HG03457 (cell line): ENCODE data around the gene MAGI1.

ENCODE experiments used
- ATAC-seq: cut with Tn5 transposase; IDR thresholded peaks from one replicate; pipeline ENCODE4 v1.9.1; 2021; ENCODE audit warnings: moderate number of reproducible peaks; ENCODE audit not compliant: unreplicated experiment

Gene MAGI1

DNA sequence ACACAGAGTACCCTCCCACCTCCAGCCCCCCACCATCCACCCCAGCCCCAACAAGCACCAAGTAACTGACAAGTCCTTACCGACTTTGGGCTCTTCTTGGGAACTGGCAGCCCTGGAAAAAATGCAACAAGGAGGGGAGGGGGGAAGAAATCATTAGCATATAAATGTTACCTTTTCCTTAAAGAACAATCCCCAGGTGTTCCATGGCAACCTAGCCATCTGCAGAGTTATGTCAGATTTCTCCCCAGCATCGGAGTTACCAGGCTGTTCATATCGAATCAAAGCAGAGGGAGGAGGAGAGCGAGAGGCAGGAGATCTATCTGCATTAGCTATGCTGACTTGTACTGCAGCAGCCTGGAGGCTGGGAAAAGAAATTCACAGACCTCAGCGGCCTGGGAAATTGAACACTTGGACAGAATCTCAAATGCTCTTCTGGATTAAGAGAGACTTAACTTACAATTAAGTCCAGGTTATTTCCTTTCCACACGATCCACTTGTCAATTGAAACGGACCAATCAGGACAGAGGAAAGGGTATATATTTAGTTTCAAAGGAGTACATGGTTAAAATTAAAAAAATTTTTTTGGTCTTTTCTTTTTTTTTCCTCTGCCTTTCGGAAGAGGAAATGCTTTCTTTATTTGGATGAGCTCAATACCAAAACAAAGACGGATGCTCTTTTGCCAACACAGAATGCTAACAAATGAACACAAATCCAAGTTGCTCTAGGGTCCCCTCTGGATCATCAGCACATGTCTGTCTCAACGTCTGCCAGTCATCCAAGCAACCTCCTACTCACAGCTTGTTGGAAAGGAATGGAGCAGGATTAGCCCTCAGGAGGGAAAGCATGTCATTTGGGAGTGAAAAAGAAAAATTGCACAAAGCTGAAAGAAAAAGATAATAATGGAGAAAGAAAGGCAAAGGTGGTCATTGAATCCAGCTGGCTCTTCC is 637.1 kb downstream of the MAGI1 start:
- no peak for ATAC-seq

DNA sequence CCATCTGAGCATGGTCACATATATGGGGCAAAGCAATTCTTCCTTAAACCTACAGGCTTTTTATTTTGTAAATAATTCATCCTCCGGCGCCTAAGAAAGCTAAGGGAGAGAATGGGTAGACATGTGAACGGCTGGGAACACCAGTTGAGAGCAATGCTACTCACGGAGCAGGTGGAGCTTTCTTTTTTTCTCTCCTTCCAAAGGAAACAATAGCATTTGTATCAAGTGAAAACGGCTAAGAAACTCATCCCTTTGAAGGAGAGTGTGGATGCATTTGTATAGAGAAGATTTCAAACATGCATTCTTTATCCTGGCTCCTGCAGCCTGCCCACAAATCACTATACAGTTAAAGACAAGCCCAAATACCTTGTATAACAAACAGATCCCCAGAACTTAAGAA is 637.8 kb downstream of the MAGI1 start:
- no peak for ATAC-seq

DNA sequence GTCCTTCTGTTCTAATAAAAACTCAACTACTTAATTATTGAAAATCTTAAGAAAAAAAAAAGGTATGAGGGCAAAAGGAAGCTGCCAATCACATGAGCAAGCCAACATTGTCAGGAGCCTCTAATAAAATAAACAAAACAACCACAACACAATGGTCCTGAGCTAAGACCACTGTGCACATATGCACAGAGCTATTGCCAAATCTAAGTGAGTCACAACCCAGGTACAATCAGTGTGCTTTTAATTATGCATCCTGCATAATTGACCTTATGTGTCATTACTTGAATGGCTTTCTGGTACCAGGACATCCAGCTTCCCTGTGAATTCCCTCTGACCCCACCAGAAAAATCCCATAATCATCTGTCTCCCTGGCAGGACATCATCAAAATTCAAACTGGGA is 639.8 kb downstream of the MAGI1 start:
- ATAC-seq: no peak

DNA sequence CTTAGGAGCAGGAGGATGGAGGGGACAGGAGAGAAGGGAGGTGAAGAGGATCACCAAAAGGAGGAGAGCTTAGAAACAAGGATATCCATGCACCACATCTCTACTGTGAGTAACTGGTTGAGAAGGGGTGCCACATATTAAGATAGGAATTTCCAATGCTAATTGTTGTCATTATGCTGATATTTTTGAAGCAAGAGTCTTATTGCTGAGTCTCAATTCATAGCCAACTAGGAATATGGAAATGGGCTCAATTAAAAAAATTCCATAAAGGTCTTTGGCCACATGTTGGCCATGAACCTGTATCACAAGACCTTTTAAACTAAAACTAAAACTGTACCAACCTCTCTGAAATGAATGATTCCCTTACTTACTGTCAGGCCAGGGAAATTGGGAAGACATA is 642.6 kb downstream of the MAGI1 start:
- no peak for ATAC-seq

DNA sequence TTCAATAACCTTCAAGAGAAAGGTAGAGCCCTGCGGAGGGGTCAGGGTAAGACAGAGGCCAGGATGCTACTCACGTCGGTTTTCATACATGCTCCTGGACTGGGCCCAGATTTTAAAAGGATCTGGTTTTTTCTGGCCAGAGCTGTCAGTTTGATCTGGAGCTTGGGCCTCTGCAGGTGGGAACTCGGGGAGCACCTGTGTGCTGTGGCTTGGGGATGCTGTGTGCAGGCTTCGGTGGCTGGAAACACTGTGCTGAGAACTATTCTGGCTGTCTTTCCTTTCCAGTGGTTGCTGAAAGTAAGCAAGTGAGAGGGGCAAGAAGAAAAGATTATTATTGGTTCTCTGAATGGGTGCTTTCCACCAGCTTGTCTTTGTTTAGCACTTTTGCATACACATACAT is 647.6 kb downstream of the MAGI1 start:
- no peak for ATAC-seq

DNA sequence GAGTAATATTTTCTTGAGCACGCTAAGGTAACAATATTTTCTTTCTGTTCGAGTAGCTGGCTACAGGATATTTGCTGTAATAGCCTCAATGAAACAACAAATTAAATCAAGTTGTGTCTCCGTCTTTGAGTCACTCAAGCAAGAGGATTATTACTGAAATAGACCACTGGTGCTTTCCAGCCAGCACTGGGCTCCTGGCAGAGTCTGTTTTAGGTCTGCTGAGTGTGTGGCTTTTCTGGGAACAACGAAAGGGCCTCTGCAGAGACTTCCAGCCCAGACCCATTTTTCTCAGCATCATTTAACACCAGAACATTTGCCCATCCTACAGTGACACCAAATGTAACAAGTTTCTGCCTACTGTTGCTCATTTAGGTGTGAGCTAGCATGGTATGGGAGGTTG is 652.9 kb downstream of the MAGI1 start:
- ATAC-seq: no peak

DNA sequence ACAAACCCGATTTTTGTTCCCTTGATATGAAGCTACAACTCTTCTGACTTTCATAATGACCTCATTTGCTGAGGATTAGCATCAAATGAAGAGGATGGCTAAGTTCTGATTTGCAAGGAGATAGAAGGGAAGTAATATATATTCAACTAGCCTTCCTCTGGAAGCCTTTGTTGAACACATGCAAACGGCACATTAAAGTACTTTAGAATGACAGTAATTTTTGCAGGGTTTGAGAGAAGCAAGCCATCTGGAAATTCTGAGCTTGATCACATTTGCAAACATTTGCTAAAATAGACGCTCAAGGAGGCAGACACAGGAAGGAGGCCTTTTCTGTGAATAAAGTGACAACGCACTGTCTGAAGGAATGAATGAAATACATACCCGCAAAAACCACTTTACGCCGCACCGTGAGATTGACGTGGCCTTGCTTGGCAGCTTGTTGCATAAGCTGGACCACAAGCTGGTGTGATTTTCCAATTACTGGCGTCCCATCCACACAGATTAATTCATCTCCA is 657.2 kb downstream of the MAGI1 start:
- no peak for ATAC-seq

DNA sequence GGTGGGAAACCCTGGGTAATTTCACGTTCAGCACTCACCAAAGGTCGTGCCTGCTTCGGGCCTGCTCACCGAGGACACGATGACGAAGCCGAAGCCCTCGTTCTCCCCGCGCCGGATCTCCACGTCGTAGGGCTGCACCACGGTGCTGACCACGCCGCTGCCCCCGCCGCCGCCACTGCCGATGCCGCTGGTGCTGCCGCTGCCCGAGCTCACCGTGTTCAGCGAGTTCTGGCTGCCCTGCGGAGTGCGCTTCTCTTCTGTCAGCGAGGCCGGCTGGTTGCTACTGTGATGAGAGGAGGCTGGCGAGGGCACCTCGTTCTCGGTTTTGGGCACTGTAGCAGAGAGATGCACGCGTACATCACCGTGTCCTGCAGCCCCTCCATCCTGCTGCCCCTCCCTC is 659.5 kb downstream of the MAGI1 start:
- no peak for ATAC-seq

DNA sequence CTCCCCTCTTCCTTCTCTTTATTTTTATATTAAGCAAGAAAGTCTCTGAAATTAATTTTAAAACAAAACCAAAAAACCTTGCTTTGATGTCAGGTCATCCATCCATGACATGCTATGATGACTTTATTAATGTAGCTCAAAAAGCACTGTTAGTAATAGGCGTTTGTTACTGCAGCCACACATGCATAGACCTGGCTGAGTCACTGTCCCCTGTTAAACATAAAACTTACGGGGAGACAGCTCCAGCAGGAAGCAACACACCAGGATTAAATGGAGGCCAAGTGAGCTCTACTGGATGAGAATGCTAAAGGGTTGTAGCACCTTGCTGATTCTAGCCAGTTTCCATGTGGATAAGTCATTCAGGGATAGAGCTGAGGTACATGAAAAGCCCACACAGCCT is 661.1 kb downstream of the MAGI1 start:
- no peak for ATAC-seq

DNA sequence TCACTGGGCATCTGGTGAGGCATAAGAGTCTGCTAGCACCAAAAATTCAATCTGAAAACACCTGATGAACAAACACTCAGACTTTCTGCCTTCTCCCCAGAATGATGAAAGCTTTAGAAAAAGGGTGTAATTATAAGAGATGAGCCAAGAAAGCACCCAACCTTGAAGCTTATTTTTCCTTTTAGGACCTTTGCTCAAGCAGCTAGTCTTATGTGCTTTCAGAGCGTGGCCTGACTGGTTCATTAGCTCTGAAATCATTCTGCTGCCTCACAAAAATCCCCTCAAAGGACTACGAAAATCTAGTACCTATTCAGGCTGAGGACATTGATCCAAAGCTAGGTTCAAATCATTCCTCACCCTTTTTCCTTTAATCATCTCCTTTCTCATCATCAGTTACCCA is 662.3 kb downstream of the MAGI1 start:
- ATAC-seq: no peak

DNA sequence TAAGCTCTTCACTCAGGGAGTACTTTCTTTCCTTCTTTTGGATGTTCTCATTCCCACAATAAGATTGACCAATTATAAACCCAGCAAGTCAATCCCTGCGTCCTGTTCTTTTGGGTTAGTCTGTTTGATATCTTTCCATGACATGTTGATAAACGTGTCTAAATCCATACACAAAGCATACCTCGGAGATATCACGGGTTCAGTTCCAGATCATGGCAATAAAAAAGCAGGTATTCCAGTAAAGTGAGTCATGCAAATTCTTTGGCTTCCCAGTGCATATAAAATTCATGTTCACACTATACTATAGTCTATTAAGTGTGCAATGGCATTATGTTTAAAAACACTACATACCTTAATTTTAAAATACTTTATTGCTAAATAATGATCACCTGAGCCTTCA is 667.7 kb downstream of the MAGI1 start:
- ATAC-seq: no peak

DNA sequence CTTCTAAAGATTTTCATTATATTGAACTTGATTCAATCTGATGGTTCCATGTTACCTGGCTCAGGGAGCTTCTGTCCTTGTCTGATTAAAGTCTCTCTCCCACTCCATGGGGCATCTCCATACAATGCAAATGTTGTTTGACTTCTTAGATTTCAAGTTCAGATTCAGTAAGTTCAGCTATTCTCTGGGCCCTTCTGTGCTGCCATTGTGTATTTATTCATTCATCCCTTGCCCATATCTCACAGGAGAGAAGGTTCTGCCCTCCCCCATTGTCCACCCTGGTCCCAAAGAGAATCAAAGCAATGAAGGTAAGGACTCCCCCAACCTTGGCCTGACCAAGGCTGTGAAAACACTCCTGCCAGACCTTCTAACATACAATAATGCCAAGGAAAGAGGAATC is 669.9 kb downstream of the MAGI1 start:
- ATAC-seq: no peak

DNA sequence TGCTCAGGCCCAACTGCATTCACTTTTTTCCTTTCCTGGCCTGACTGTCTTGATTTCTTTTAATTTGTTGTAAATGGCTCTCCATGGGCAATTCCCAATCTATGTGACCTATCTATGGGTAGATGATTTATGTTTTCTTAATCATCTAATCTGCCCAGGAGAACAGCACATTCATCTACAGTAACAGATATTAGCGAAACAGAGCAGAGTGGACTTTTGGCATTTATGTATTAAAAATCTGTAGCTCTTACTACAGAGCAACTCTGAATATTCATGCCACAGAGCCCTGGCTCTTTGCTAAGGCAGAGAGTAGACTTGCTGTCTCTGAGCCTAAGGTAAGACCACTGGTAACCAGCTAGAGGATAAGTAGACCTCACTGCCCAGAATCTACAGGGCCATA is 676.0 kb downstream of the MAGI1 start:
- no peak for ATAC-seq

DNA sequence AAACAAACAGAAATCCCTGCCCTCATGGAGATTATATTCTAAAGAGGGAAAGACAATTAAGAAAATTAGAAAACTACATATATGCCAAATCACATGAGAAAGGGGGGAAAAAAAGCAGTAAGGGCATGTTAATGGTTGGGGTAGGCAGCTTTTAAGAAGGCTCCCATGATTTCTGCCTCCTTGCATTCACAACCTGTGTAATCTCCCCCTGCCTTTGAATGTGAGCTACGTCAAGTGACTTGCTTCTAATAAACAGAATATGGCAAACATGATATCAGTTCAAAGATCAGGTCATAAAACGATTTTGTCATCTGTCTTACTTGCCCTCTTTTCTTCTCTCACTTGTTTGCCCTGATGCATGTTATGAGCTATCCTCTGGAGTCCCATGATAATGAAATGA is 677.3 kb downstream of the MAGI1 start:
- no peak for ATAC-seq

DNA sequence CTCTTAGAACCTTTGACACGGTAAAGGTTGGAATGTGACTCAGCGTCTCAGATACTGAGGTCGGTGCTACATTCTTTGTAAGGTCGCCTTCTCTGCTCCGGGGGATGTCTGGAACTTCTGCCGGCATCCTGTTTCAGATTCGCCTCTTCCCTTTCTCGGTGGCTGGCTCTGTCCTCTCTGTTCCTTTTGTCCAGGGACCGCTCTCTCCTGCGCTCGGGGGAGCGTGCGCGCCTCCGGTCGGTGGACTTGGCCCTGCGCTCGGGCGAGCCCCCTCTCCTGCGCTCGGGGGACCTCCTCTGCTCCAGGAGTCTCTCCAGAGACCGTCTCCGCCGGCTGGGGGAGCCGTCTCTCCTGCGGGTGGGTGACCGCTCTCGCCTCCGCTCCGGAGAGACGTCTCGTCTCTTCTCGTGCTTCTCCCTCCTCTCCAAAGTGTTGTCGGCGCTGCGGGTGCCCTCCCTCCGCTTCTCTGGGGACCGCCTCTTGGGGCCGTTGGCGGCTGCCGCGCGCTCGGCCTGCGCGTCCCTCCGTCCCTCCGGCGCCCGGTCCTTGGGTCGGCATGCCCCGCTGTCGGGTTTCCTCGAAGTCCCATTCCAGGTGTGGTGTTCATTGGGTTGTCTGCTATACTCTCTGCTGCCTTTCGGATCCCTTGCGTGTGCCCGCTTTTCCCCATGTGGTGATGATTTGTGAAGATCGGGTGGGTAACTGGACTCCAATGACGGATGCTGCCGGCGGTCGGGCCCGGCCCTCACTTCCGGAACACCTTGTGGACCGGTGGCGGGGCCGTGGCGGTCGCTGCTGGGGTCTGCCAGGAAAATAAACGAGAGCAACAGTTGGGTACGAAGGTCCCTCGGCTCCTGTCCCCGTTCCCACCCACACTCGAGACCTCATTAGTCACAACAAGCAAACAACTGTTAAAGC is 682.1 kb downstream of the MAGI1 start:
- no peak for ATAC-seq

DNA sequence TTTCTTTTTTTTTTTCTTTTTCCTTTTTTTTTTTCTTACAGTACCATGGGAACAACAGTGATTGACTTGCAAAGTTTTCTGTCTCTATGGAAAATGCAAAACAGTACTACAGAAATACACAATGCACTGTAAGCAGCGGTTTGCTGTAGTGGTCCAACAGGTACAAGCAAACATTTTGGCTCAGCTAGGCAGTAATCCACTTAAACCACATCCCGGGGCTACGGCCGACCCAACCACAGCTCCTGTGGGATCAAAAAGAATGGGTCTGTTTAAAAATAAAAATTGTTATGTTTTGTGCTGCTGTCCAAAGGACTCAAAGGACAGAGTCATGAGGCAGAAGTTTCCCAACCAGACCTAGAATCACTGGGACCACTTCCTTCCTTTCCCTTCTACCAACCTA is 683.8 kb downstream of the MAGI1 start:
- no peak for ATAC-seq

DNA sequence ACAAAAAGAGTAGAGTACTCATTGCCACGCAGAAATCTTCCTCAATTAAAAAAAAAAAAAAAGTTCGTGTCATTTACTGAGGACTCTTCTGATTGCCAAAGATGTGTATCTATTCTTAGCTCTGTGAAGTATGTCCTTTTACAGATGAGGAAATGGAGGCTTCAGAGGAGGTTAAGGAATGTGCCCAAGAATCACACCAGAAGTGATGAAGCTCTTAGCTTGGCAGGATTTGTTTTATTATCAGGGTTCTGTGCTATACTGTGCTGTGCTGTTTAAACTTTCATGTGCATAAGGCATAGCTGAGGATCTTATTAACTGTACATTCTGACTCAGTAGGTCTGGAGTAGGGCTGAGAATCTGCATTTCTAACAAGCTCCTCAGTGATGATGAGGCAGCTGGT is 685.8 kb downstream of the MAGI1 start:
- no peak for ATAC-seq

DNA sequence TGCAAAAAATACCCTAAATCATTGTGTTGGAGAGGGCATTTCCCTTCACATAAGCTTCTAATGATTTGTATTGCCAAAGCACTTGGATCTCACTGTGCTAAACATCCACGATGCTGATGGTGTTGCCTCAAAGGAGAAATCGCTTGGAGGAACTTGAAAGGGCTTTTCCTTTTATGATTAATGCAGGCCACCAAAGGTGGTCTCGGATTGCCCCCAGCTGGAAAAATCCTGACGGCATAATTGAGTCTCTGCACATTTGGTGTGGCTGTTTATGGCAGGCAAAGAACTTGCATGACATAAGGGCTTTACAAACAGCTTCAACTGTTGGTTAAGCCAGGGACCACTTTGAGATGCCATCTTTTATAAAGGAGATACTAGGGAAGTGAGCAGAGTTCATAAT is 687.0 kb downstream of the MAGI1 start:
- no peak for ATAC-seq

DNA sequence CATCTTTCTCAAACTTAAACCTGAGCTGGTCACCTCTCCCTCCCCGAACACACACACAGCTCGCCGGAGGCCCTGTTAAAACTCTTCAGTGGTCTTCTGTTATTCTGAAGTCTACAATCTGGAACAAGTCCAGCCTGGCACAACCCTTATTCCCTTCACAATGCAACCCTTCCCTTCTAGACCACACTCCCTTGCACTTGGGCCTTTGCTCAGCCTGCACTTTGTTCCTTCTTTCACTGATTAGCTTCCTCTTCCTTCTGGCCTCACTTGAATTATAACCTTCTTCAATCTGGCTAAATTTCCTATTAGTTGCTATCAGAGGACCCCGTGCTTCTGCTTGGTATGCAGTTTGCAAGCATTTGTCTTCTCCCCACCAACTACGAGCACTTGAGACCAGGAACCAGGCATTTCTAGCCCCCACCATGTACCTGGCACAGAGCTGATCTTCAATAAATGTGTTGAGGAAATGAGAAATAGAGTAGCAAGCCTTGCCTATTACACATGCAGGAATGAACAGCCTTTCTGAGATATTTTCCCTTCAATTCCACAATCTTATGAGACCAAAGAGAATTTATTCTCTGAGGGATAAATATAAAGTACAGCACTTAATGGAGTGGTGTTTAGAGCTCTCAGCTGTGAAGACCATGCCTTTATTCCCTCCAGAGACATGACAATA is 687.8 kb downstream of the MAGI1 start:
- ATAC-seq: no peak

DNA sequence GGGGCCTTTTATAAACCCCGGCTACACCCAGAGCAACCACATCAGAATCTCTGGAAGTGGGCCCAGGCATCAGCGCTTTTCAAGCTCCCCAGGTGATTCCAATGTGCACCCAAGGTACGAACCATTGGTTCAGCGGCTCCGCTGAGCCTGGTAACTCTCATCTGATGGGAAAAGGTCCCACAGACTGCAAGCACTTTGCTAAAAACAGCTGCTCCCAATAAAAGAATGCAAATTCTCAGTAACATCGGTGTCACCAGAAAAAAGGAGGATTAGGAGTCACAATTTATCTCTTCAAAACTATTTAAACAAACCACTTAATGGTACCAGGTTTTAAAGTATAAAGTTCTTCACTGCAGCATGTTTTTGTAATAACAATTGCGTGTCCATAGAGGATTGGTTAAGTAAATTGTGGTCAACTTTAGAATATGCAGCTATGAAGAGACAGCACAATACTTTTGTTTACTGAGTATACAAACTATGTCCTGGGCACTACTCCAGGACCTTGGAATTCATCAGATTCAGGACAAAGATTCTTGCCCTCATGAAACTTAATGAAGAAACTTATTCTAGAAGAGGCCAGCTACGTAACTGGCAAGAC is 690.2 kb downstream of the MAGI1 start:
- ATAC-seq: no peak

DNA sequence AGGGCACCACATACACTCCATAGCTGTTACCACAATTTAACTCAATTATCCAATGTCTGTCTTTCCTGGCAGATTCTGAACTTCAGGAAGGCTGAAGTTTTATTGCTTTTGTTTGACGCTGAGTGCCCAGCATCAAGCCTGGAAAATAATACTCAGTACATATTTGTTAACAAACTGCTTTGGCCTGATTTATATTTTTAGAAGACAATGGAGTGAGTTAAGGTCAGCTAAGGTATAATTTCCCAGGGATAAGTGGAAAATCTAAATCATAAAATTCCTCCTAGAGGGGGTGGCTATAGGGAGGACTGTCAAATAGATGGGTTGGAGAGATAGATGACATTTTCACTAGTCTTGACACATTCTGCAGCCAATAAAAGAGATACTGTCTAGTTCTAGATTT is 691.6 kb downstream of the MAGI1 start:
- no peak for ATAC-seq
